GM18508 (cell line): ENCODE measurements around the gene ABCC3.
"Not testable (repeated sequence)": the region's sequence is repeated elsewhere in the genome, so short reads cannot be mapped to it uniquely, and the experiment has no call there.

Source experiments
- ATAC-seq: cut with Tn5 transposase; IDR thresholded peaks from one replicate; pipeline ENCODE4 v1.9.1; 2021; ENCODE audit warnings: moderate number of reproducible peaks; ENCODE audit not compliant: insufficient read depth, unreplicated experiment

ABCC3 gene

GRCh38 chr17:50693036-50693682 is 58.5 kb downstream of the ABCC3 start:
- no peak for ATAC-seq

GRCh38 chr17:50696365-50696879 is 61.7 kb downstream of the ABCC3 start:
- no peak for ATAC-seq

- ATAC-seq: no peak
These were observed 62.4 kb downstream of the ABCC3 start for GRCh38 chr17:50697062-50697461.

GRCh38 chr17:50697663-50698272 is 63.1 kb downstream of the ABCC3 start:
- ATAC-seq: no peak

GRCh38 chr17:50699410-50699809 is 64.7 kb downstream of the ABCC3 start:
- ATAC-seq: no peak

- ATAC-seq: no peak
These were observed 68.5 kb downstream of the ABCC3 start for GRCh38 chr17:50703162-50703561.

GRCh38 chr17:50707289-50708049 is 72.8 kb downstream of the ABCC3 start, which contains the start of gene ANKRD40:
Gene ANKRD40 (minus strand): TSS chr17:50707914. CDS start chr17:50707654, 260 bp downstream.
- peak; percentile 44 for ATAC-seq

GRCh38 chr17:50708050-50709000 is 73.6 kb downstream of the ABCC3 start:
- no peak for ATAC-seq

GRCh38 chr17:50709053-50709452 is 74.4 kb downstream of the ABCC3 start:
- ATAC-seq: not testable (repeated sequence)

GRCh38 chr17:50710025-50710424 is 75.3 kb downstream of the ABCC3 start:
- ATAC-seq: no peak

GRCh38 chr17:50710650-50711049 is 76.0 kb downstream of the ABCC3 start:
- no peak for ATAC-seq

GRCh38 chr17:50712641-50713040 is 78.0 kb downstream of the ABCC3 start:
- ATAC-seq: no peak

- no peak for ATAC-seq
These were observed 80.8 kb downstream of the ABCC3 start for GRCh38 chr17:50715471-50715870.

GRCh38 chr17:50719144-50719923 is 84.7 kb downstream of the ABCC3 start, which contains the start of gene LUC7L3:
Gene LUC7L3 (plus strand): TSS chr17:50719603. CDS start chr17:50719733, 130 bp downstream.
- ATAC-seq: peak; percentile 70

GRCh38 chr17:50719924-50720794 is 85.5 kb downstream of the ABCC3 start:
- ATAC-seq: no peak

- no peak for ATAC-seq
These were observed 86.7 kb downstream of the ABCC3 start for GRCh38 chr17:50721194-50722010.

- ATAC-seq: no peak
These were observed 88.1 kb downstream of the ABCC3 start for GRCh38 chr17:50722746-50723145.
